Cardiac fibroblast (primary cell): Measurements from ENCODE around the gene ANKRD33.

Experiments used
- DNase-seq, 2 donors: peaks; one replicate each; pipeline versions ENCODE4 v3.0.0 to v3.0.0-alpha.2; 2010; ENCODE audit warnings: low read depth in 2 of 2
- H3K4me3 ChIP-seq, 2 donors: replicated peaks in 1 of 2; 1 replicate in 1 of 2; 2 replicates in 1 of 2; pipeline ENCODE4 v1.5.1; 2011; ENCODE audit warnings: low read depth in 2 of 2, low read length in 2 of 2, mild to moderate bottlenecking in 2 of 2, moderate library complexity in 1 of 2
- CTCF ChIP-seq: IDR thresholded peaks from one replicate; pipeline ENCODE4 v1.5.1; 2011; ENCODE audit warnings: low read depth, mild to moderate bottlenecking, low read length, inconsistent platforms

Gene ANKRD33, protein sequence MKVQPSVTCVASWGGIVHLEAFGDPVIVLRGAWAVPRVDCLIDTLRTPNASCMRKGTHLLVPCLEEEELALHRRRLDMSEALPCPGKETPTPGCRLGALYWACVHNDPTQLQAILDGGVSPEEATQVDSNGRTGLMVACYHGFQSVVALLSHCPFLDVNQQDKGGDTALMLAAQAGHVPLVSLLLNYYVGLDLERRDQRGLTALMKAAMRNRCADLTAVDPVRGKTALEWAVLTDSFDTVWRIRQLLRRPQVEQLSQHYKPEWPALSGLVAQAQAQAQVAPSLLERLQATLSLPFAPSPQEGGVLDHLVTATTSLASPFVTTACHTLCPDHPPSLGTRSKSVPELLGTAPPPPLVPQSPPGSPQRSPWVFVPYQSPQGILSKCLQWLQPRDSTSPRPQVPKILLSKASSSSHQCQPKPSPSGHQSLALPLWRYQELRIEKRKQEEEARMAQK

DNA sequence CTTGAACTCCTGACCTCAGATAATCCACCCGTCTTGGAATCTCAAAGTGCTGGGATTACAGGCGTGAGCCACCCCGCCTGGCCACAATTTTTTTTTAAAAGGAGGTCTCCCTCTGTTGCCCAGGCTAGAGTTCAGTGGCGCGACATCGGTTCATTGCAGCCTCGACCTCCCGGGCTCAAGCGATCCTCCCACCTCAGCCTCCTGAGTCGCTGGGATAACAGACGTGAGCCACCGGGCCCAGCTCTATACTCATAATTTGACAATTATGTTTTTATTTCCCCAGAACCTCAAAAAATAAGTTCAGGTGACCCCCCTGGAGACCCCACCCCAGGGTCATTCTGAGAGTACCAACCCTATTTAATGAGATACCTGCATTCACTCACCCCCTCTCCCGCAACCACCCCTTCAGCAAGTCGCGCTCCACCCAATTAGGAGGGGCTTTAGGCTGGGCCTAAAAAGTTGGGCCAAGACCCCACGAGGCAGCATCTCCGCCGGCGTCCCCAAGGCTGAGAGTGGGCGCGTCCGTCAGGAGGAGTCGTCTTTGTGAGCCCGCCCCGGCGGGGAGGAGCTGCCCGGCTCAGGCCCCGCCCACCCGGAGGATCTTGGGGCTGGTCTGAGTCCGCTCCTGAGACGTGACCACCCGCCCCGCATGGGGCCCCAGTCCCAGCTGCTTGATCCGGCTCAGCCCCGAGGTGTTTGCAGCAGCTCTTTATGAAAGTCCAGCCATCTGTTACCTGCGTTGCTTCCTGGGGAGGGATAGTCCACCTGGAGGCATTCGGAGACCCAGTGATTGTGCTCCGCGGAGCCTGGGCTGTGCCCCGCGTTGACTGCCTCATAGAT, at the start of gene ANKRD33:
Gene ANKRD33 (plus strand): TSS at position 628 of the 840 bp plus-strand sequence. CDS start 84 bp downstream, at position 712.
- H3K4me3 ChIP-seq = no peak within 1 kb of the TSS
- peak in 1 of 2 donors; percentile 59 for DNase-seq
- no peak for TF ChIP-seq CTCF

DNA sequence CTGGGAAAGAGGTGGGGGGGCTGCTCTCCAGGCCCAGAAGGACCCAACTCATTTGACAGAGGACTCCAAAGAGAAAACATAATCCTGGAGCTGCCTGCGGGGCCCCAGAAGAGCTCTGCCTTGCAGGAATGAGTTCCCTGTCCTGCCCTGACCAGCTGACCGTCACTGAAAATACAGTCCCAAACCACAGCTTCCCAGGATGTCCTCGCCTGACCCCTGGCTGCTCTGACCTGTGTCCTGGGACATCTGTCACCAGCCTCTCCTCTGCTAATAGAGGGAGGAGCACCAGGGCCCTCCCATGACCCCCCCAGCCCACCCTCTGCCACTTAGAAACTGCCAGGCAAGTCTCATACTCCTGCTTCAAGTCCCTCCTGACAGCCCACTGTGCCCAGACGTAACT, 49.1 kb upstream of the ANKRD33 start:
- H3K4me3 ChIP-seq = no peak overlapping the region
- no peak for TF ChIP-seq CTCF
- no peak for DNase-seq

DNA sequence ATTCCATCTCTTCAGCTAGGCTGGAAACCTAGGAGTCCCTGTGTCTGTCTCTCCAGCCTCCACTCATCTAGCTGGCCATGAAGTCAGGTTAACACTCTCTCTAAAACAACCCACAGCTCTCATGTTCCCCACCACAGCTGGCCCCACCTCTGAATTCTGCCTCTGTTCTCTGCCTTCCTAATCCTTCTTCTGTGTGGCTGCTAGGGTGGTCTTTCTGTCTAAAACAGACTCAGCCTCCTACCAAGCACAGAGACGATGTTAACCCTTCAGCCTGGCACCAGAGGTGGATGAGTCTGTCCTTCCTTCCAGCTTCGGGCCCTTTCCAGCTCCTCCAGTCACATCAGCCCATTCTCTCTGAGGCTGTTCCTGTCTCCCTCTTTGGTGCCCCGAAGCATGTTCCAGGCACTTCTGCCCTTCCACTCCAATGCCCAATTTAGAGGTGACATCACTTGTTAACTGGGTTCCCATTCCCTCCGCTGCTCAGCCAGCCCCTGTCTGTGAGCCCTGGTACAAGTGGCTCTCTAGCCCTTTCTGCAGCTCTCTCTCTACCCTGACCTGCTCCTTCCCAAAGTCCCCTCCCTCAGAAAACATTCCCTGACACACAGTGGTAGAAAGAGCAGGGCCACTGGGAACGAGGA, 48.5 kb upstream of the ANKRD33 start:
- no peak for TF ChIP-seq CTCF
- H3K4me3 ChIP-seq = no peak overlapping the region
- no peak for DNase-seq

GRCh38 chr12:51840966-51841365, 46.9 kb upstream of the ANKRD33 start:
- no peak for TF ChIP-seq CTCF
- DNase-seq = no peak
- no peak overlapping the region for H3K4me3 ChIP-seq

GRCh38 chr12:51841727-51842126, 46.2 kb upstream of the ANKRD33 start:
- no peak for DNase-seq
- no peak for TF ChIP-seq CTCF
- no peak overlapping the region for H3K4me3 ChIP-seq

GRCh38 chr12:51844854-51845253, 43.0 kb upstream of the ANKRD33 start:
- no peak for DNase-seq
- TF ChIP-seq CTCF = no peak
- H3K4me3 ChIP-seq = no peak overlapping the region
